Heart right ventricle (tissue), 16 donors: ENCODE measurements around the gene ADAT3. TPM values are rescaled to one million over a fixed set of nuclear protein-coding genes. Genes with fewer than 3 reads are reported as not detected.

Source experiments
- ATAC-seq, 8 donors: fragments of 200-7000 bp; cut with Tn5 transposase; one replicate each; pipeline ENCODE4 v1.9.1; 2020; ENCODE audit warnings: mild to moderate bottlenecking in 8 of 8, moderate library complexity in 8 of 8, moderate number of reproducible peaks in 1 of 8
- DNase-seq, 2 donors: peaks; one replicate each; pipeline ENCODE4 v3.0.0-alpha.2; 2020
- H3K27ac ChIP-seq, 10 donors: fragments of 200-600 bp; sonication (generic) in 2 of 10; one replicate each; pipeline versions ENCODE4 v1.5.0 to v1.8.0; 2020 to 2022; ENCODE audit warnings: mild to moderate bottlenecking in 3 of 10
- H3K27me3 ChIP-seq, 7 donors: fragments of 200-600 bp; one replicate each; pipeline ENCODE4 v1.8.0; 2021 to 2022; ENCODE audit warnings: mild to moderate bottlenecking in 2 of 7
- H3K36me3 ChIP-seq, 9 donors: fragments of 200-600 bp; sonication (generic) in 1 of 9; one replicate each; pipeline versions ENCODE4 v1.5.0 to v1.8.0; 2020 to 2022; ENCODE audit warnings: mild to moderate bottlenecking in 2 of 9
- H3K4me1 ChIP-seq, 9 donors: fragments of 200-600 bp; sonication (generic) in 1 of 9; one replicate each; pipeline versions ENCODE4 v1.5.0 to v1.8.0; 2020 to 2022; ENCODE audit warnings: mild to moderate bottlenecking in 4 of 9
- H3K4me3 ChIP-seq, 10 donors: fragments of 200-600 bp; sonication (generic) in 2 of 10; one replicate each; pipeline versions ENCODE4 v1.5.0 to v1.8.0; 2020 to 2022; ENCODE audit warnings: mild to moderate bottlenecking in 7 of 10, moderate library complexity in 2 of 10
- H3K9me3 ChIP-seq, 11 donors: fragments of 200-600 bp in 10 of 11; sonication (generic) in 2 of 11; one replicate each; pipeline versions ENCODE4 v1.5.0 to v1.8.0; 2013 to 2022; ENCODE audit warnings: mild to moderate bottlenecking in 2 of 11, control low read depth in 1 of 11, moderate library complexity in 1 of 11
- WGBS, 2 donors: extraction: QIAGEN DNeasy Blood & Tissue Kit; methylation state at CpG; one replicate each; pipeline ENCODE4 v1.1.7; 2013; ENCODE audit warnings: inconsistent platforms in 1 of 2; 5-methylcytosine and 5-hydroxymethylcytosine counted together
- intact Hi-C, 10 donors: fragments of 100-400 bp; cut with DNase I; formaldehyde crosslinking; loops; one replicate each; pipeline versions ENCODE4 v1.11.1 to v1.14.2; 2022
- polyA plus RNA-seq, 2 donors: library from polyadenylated mRNA; stranded (reverse); fragments of 200-250 nt; gene quantifications; one replicate each; pipeline ENCODE4 v1.2.3, GENCODE V29; 2013
- total RNA-seq, 10 donors: library from RNA; stranded (reverse); fragmentation: NEBNext Ultra II Directional in 3 of 10; extraction: Animal tissue kit (Norgen Biotek cat#: 25700) in 3 of 10; gene quantifications; one replicate each; pipeline versions ENCODE4 v1.2.1 to v1.2.4, GENCODE V29; 2021 to 2023
- TF ChIP-seq, protein P1 (sequence below), 9 donors: fragments of 200-600 bp; sonication (generic) in 2 of 9; IDR thresholded peaks; one replicate each; pipeline versions ENCODE4 v1.5.0 to v1.8.0; 2021 to 2022; ENCODE audit warnings: antibody characterized with exemption in 9 of 9, mild to moderate bottlenecking in 5 of 9, moderate library complexity in 1 of 9
- donor health status: Arrhythmogenic right ventricular cardiomyopathy.
- donor health status: ischemic (EF 13 %, LVEDD 7.1; RV severe dilation, severe dysfunction).
- donor health status: healthy with polysubstance abuse.
- donor health status: DM: no; HTN: yes; CAD: no.
- donor health status: DM: no; HTN: no; CAD: no.
- donor health status: ischemic (EF 25% LVEDD 6.9; RV normal size, moderate dysfunction).
- donor health status: ischemic (EF 25% LVEDD 5.7; RV mildly dilated, moderate dysfunction).
- donor health status: healthy.
- donor health status: DM: yes; HTN: yes; CAD: no.
- donor health status: Ischemic cardiomyopathy.
- donor health status: ischemic (EF 35%, LVEDD 5.7; RV mildly dilated, moderate dysfunction).
- donor health status: nonischemic (EF 11% LVEDD 7.7; RV severe dilation, severe dysfunction).
- donor health status: DM: yes; HTN: yes; CAD: no.
- donor health status: PGD.
- donor health status: ischemic (EF 29% LVEDD 5.4; RV normal size, mild dysfunction).
- donor health status: nonischemic (EF 23%, LVEDD 6.1; RV moderate dilation, normal function).

The ADAT3 gene
- total and polyA plus RNA-seq, 12 donors = 0.94 to 4.3 (median 1.6) TPM

DNA sequence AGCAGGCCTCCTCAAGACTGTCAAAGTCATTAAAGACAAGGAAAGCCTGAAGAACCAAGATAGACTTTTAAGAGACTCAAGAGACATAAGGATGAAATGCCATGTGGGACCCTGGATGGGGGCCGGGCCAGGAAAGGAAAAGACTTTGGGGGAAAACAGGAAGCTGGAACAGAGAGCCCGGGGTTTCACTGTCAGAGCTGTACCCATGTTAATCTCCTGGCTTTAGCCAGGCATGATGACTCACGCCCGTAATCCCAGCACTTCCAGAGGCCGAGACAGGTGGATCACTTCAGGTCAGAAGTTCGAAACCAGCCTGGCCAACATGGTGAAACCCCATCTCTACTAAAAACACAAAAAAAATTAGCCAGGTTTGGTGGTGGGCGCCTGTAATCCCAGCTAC lies 36.2 kb upstream of the ADAT3 start:
- WGBS, 2 donors = 81 to 86% methylated on average over 7 of the region's 7 CpGs
- intact Hi-C loops = loop anchor here in 2 of 10 donors (5.0 to 10.0 kb wide), 2 partner anchors 68 to 196 kb away; no protein-coding TSS in a partner anchor
- Histone ChIP-seq H3K4me1 (peaks cover 13 to 45% (median 31%) of the 10 kb centered on the region in 9 donors), H3K36me3 (peaks cover 0 to 27% (median 0%) of the 10 kb centered on the region in 9 donors), H3K27me3 (no peaks in the 10 kb centered on the region), H3K4me3 (no peak overlapping the region), H3K27ac (no peak overlapping the region), H3K9me3 (no peaks in the 10 kb centered on the region)
- TF ChIP-seq, protein P1, sequence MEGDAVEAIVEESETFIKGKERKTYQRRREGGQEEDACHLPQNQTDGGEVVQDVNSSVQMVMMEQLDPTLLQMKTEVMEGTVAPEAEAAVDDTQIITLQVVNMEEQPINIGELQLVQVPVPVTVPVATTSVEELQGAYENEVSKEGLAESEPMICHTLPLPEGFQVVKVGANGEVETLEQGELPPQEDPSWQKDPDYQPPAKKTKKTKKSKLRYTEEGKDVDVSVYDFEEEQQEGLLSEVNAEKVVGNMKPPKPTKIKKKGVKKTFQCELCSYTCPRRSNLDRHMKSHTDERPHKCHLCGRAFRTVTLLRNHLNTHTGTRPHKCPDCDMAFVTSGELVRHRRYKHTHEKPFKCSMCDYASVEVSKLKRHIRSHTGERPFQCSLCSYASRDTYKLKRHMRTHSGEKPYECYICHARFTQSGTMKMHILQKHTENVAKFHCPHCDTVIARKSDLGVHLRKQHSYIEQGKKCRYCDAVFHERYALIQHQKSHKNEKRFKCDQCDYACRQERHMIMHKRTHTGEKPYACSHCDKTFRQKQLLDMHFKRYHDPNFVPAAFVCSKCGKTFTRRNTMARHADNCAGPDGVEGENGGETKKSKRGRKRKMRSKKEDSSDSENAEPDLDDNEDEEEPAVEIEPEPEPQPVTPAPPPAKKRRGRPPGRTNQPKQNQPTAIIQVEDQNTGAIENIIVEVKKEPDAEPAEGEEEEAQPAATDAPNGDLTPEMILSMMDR (IDR thresholded peaks at IDR 0.05) = no peak
- no peak for DNase-seq
- no peak for ATAC-seq

DNA sequence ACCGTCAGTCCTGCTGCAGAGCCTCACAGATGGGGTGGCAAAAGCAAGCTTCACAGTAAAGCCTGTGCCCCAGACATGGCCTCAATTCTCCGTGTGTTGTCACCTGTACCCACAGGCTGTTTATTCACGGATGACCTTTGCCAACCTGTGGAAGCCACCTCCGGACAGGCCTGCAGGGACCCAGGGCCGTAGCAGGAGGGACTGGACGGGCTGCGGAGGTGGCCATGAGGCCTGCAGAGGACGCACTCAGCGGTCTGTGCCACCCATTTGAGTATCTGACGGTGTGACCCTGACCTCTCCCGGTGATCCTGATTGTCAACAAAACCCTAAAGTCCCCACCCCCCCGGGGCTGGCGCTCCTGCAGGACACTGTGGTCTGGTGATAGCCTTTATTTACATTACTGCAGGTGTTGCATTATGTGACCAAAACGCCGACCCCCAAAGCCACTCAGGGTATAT lies 34.0 kb upstream of the ADAT3 start:
- intact Hi-C loops = no loop called here
- TF ChIP-seq, protein P1 (IDR thresholded peaks at IDR 0.05) = no peak
- no peak overlapping the region for H3K4me3 ChIP-seq
- 85 to 88% methylated on average over 15 of the region's 15 CpGs for WGBS, 2 donors
- peak overlapping the region in 1 of 10 donors; percentile 99 for H3K27ac ChIP-seq
- DNase-seq = no peak
- no peaks in the 10 kb centered on the region for H3K27me3 ChIP-seq
- H3K9me3 ChIP-seq = no peaks in the 10 kb centered on the region
- H3K4me1 ChIP-seq = peaks cover 17 to 46% (median 39%) of the 10 kb centered on the region in 9 donors
- ATAC-seq = no peak
- H3K36me3 ChIP-seq = peaks cover 0 to 27% (median 0%) of the 10 kb centered on the region in 9 donors

DNA sequence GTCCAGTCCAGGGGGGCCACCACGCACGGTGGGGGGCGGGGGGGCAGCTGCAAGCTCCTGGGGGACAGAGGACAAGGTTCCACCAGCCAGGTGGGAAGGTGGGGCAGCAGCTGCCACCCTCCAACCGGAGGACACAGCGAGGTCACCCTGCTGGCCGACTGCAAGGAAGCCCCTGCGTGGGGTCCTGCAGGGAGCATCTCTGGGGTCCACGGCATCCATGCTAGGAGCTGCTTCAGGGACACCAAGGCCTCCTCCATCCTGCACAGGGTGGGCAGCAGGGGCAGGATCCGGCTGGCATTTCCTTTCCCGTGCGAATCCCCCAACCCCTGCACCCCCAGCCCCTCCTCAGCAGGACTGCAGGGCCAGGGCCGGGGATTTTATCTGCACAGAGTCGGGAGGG lies 33.6 kb upstream of the ADAT3 start:
- WGBS, 2 donors = 88% methylated on average over 13 of the region's 13 CpGs
- Histone ChIP-seq H3K36me3 (peaks cover 0 to 27% (median 0%) of the 10 kb centered on the region in 9 donors), H3K4me3 (no peak overlapping the region), H3K27ac (peak overlapping the region in 5 of 10 donors; percentile 5 to 99 (median 96)), H3K9me3 (no peaks in the 10 kb centered on the region), H3K27me3 (no peaks in the 10 kb centered on the region), H3K4me1 (peaks cover 21 to 51% (median 43%) of the 10 kb centered on the region in 9 donors)
- TF ChIP-seq, protein P1 (IDR thresholded peaks at IDR 0.05) = no peak
- intact Hi-C loops = loop anchor here in 1 of 10 donors (2.0 kb wide), 1 partner anchor 63 kb away; no protein-coding TSS in a partner anchor
- no peak for DNase-seq
- no peak for ATAC-seq

DNA sequence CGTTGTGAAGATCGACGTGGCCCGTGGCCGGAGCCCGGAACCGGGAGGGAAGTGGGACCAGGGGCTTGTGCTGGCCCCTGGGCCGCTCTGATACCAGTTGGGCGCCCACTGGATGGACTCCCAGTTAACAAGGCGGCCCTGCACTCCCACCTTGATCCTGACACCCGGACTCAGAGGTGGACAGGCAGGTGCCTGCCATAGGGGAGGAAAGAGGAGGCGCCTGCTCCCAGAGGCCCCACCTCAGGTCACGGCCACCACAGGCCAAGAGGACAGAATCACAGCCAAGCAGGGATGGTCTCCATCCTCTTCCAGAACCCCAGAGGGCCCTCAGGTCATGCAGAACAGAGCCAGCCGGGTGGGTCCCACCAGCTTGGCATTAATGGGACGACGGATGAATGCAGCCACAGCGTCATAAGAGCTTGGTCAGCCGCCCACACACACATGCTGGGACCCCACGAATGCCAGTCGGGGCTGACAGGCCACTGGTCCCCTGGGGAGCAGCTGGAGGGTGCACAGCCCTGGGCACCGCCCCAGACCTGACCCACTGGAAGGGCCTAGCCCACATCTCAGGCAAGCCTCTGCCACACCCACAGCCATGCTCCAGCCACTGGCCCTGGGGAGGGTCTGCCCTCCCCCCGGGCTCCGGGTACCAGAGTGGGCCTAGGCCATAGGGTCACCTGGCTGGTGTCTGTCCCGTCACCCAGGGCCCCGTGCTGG lies 32.2 kb upstream of the ADAT3 start:
- DNase-seq (no peak), ATAC-seq (peak in 4 of 8 donors; percentile 2 to 33 (median 6))
- TF ChIP-seq, protein P1 (IDR thresholded peaks at IDR 0.05) = no peak
- no peaks in the 10 kb centered on the region for H3K9me3 ChIP-seq
- H3K4me1 ChIP-seq = peaks cover 21 to 56% (median 46%) of the 10 kb centered on the region in 9 donors
- peak overlapping the region in 9 of 10 donors; percentile 12 to 100 (median 89) for H3K4me3 ChIP-seq
- H3K27ac ChIP-seq = peak overlapping the region; percentile 80 to 99 (median 95)
- intact Hi-C loops = loop anchor here in 1 of 10 donors (2.0 kb wide), 1 partner anchor 62 kb away; no protein-coding TSS in a partner anchor
- H3K27me3 ChIP-seq = no peaks in the 10 kb centered on the region
- peaks cover 0 to 27% (median 0%) of the 10 kb centered on the region in 9 donors for H3K36me3 ChIP-seq
- WGBS, 2 donors = 68 to 77% methylated on average over 25 of the region's 25 CpGs
